PC-3 (cell line): ENCODE results near the gene CHST8. TPM values are rescaled to one million over a fixed set of nuclear protein-coding genes. Genes with fewer than 3 reads are reported as not detected.

Experiments used
- ATAC-seq: fragments of 200-7000 bp; cut with Tn5 transposase; 2 replicates; pipeline ENCODE4 v1.9.1; 2020; ENCODE audit warnings: mild to moderate bottlenecking, moderate library complexity
- BruUV-seq: library from RNA; stranded (reverse); fragments of 400-500 nt; replicated peaks from 2 replicates; lab custom pipeline; 2021; lab: Mats Ljungman, UMichigan
- CTCF ChIA-PET: fragments of 300-600 bp; sonication (Branson Sonifier 250); formaldehyde crosslinking; loops from one replicate; lab custom pipeline; 2022; ENCODE audit warnings: antibody characterized with exemption; lab: Charles Lee
- POLR2A ChIA-PET: fragments of 300-600 bp; sonication (Branson Sonifier 250); formaldehyde crosslinking; loops from one replicate; lab custom pipeline; 2022; ENCODE audit warnings: antibody characterized with exemption; ENCODE audit not compliant: unreplicated experiment; lab: Charles Lee
- DNase-seq: peaks from one replicate; pipeline ENCODE4 v3.0.0-alpha.2; 2015
- H2AFZ ChIP-seq: fragments of 300-600 bp; sonication (generic); 2 replicates; pipeline ENCODE4 v1.6.0; 2016; ENCODE audit warnings: antibody characterized with exemption, low read length
- H3F3A ChIP-seq: fragments of 300-600 bp; sonication (generic); one replicate; pipeline ENCODE4 v1.6.0; 2017; ENCODE audit warnings: antibody characterized with exemption, low read length, control low read depth, mild to moderate bottlenecking; ENCODE audit not compliant: unreplicated experiment
- H3K27ac ChIP-seq: fragments of 300-600 bp; sonication (generic); 2 replicates; pipeline ENCODE4 v1.5.1; 2016; ENCODE audit warnings: mild to moderate bottlenecking, low read length
- H3K27me3 ChIP-seq: fragments of 300-600 bp; sonication (generic); 2 replicates; pipeline ENCODE4 v1.6.1; 2016; ENCODE audit warnings: low read length, mixed read lengths
- H3K36me3 ChIP-seq: fragments of 300-600 bp; sonication (generic); 2 replicates; pipeline ENCODE4 v1.6.1; 2016; ENCODE audit warnings: low read depth, mixed run types, low read length, mixed read lengths
- H3K4me1 ChIP-seq: fragments of 300-600 bp; sonication (generic); 2 replicates; pipeline ENCODE4 v1.5.1; 2016; ENCODE audit warnings: low read length; ENCODE audit not compliant: insufficient read depth
- H3K4me2 ChIP-seq: fragments of 300-600 bp; sonication (generic); 2 replicates; pipeline ENCODE4 v1.6.0; 2016; ENCODE audit warnings: low read length
- H3K4me3 ChIP-seq: fragments of 300-600 bp; sonication (generic); 2 replicates; pipeline ENCODE4 v1.5.1; 2016; ENCODE audit warnings: mild to moderate bottlenecking, low read length, mixed read lengths
- H3K79me2 ChIP-seq: fragments of 300-600 bp; sonication (generic); 2 replicates; pipeline ENCODE4 v1.6.1; 2017; ENCODE audit warnings: low read length, mixed read lengths
- H3K9ac ChIP-seq: fragments of 300-600 bp; sonication (generic); 2 replicates; pipeline ENCODE4 v1.6.0; 2016; ENCODE audit warnings: mild to moderate bottlenecking, low read length
- H3K9me2 ChIP-seq: fragments of 300-600 bp; sonication (generic); replicated peaks from 2 replicates; pipeline ENCODE4 v1.6.1; 2016; ENCODE audit warnings: mixed run types, low read length, mixed read lengths
- H3K9me3 ChIP-seq: fragments of 300-600 bp; sonication (generic); 2 replicates; pipeline ENCODE4 v1.6.1; 2016; ENCODE audit warnings: low read length, mixed read lengths
- H4K20me1 ChIP-seq: fragments of 300-600 bp; sonication (generic); 2 replicates; pipeline ENCODE4 v1.6.1; 2016; ENCODE audit warnings: low read length, mixed read lengths
- EZH2 ChIP-seq: fragments of 300-600 bp; sonication (generic); IDR thresholded peaks from one replicate; pipeline ENCODE4 v1.6.1; 2017; ENCODE audit warnings: antibody characterized with exemption, mild to moderate bottlenecking, low read length; ENCODE audit not compliant: unreplicated experiment
- EZH2phosphoT487 ChIP-seq: fragments of 300-600 bp; sonication (generic); IDR thresholded peaks from 2 replicates; pipeline ENCODE4 v1.6.1; 2018; ENCODE audit warnings: mild to moderate bottlenecking, antibody characterized with exemption, low read length, borderline replicate concordance
- intact Hi-C: fragments of 100-400 bp; cut with micrococcal nuclease; formaldehyde crosslinking; loops from 2 replicates; pipeline ENCODE4 v1.9.0; 2023
- total RNA-seq: library from RNA; depleted of rRNA; stranded (reverse); fragments of >200 nt; gene quantifications from 2 replicates; pipeline ENCODE4 v1.2.3, GENCODE V29; 2014
- TF ChIP-seq, protein P1 (sequence below): fragments of 300-600 bp; sonication (generic); conservative IDR thresholded peaks from 2 replicates; pipeline ENCODE4 v1.5.1; 2017; ENCODE audit warnings: antibody characterized with exemption, low read depth, mild to moderate bottlenecking, low read length

CHST8 gene
- total RNA-seq, 1 experiment from 2014 or later: 0.36 TPM

GRCh38 chr19:33684538-33685232, 62.9 kb downstream of the CHST8 start:
- peaks cover 19% of the 10 kb centered on the region for H3K27me3 ChIP-seq

GRCh38 chr19:33685541-33685940, 63.8 kb downstream of the CHST8 start:
- Histone ChIP-seq H3K36me3 (no peaks in the 10 kb centered on the region), H3K9me3 (no peaks in the 10 kb centered on the region), H3K9me2 (no peaks in the 10 kb centered on the region), H4K20me1 (no peaks in the 10 kb centered on the region), H3K27me3 (peaks cover 11% of the 10 kb centered on the region; the same call in 1 of the 2 replicates), H3K4me1 (no peaks in the 10 kb centered on the region), H3K4me3 (no peak overlapping the region), H3K4me2 (no peak overlapping the region), H3K27ac (no peak overlapping the region), H2AFZ (no peak overlapping the region), H3K79me2 (no peaks in the 10 kb centered on the region), H3F3A (no peaks in the 10 kb centered on the region), H3K9ac (no peak overlapping the region)
- ChIA-PET POLR2A (no interaction called here), CTCF (no interaction called here)
- no TSS peak for BruUV-seq
- intact Hi-C loops: no loop called here
- TF ChIP-seq, protein P1, sequence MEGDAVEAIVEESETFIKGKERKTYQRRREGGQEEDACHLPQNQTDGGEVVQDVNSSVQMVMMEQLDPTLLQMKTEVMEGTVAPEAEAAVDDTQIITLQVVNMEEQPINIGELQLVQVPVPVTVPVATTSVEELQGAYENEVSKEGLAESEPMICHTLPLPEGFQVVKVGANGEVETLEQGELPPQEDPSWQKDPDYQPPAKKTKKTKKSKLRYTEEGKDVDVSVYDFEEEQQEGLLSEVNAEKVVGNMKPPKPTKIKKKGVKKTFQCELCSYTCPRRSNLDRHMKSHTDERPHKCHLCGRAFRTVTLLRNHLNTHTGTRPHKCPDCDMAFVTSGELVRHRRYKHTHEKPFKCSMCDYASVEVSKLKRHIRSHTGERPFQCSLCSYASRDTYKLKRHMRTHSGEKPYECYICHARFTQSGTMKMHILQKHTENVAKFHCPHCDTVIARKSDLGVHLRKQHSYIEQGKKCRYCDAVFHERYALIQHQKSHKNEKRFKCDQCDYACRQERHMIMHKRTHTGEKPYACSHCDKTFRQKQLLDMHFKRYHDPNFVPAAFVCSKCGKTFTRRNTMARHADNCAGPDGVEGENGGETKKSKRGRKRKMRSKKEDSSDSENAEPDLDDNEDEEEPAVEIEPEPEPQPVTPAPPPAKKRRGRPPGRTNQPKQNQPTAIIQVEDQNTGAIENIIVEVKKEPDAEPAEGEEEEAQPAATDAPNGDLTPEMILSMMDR: no peak
- TF ChIP-seq EZH2phosphoT487: no peak
- TF ChIP-seq EZH2: no peak
- no peak for ATAC-seq
- DNase-seq: no peak

More at GRCh38 chr19:33684538-33685232, 62.9 kb downstream of the CHST8 start:
- H3K79me2 ChIP-seq: no peaks in the 10 kb centered on the region
- no peak overlapping the region for H3K4me2 ChIP-seq
- intact Hi-C loops: no loop called here
- TF ChIP-seq, protein P1: no peak
- TF ChIP-seq EZH2: no peak
- no peak for DNase-seq
- no peak overlapping the region for H3K9ac ChIP-seq
- BruUV-seq: no TSS peak
- no peaks in the 10 kb centered on the region for H3K9me3 ChIP-seq
- H3K4me1 ChIP-seq: no peaks in the 10 kb centered on the region
- H2AFZ ChIP-seq: no peak overlapping the region
- no peaks in the 10 kb centered on the region for H3K36me3 ChIP-seq
- no peaks in the 10 kb centered on the region for H4K20me1 ChIP-seq
- CTCF ChIA-PET: no interaction called here
- POLR2A ChIA-PET: no interaction called here
- no peaks in the 10 kb centered on the region for H3K9me2 ChIP-seq
- no peak overlapping the region for H3K27ac ChIP-seq
- no peak overlapping the region for H3K4me3 ChIP-seq
- ATAC-seq: no peak
- no peaks in the 10 kb centered on the region for H3F3A ChIP-seq

- CTCF ChIA-PET: no interaction called here
- no peak overlapping the region for H3K4me2 ChIP-seq
- H3K27me3 ChIP-seq: peaks cover 10% of the 10 kb centered on the region; the same call in 1 of the 2 replicates
Observed at GRCh38 chr19:33686262-33686661, 64.5 kb downstream of the CHST8 start.

More at GRCh38 chr19:33686262-33686661, 64.5 kb downstream of the CHST8 start:
- no peak overlapping the region for H2AFZ ChIP-seq
- H4K20me1 ChIP-seq: no peaks in the 10 kb centered on the region
- H3K27ac ChIP-seq: no peak overlapping the region
- H3K9me2 ChIP-seq: no peaks in the 10 kb centered on the region
- no peak for DNase-seq
- BruUV-seq: no TSS peak
- no peaks in the 10 kb centered on the region for H3F3A ChIP-seq
- H3K9me3 ChIP-seq: no peaks in the 10 kb centered on the region
- no peak for ATAC-seq
- no peak overlapping the region for H3K4me3 ChIP-seq
- no peaks in the 10 kb centered on the region for H3K36me3 ChIP-seq
- no peak overlapping the region for H3K9ac ChIP-seq
- H3K79me2 ChIP-seq: no peaks in the 10 kb centered on the region
- TF ChIP-seq, protein P1: no peak
- TF ChIP-seq EZH2: no peak
- no peak for TF ChIP-seq EZH2phosphoT487
- H3K4me1 ChIP-seq: no peaks in the 10 kb centered on the region
- POLR2A ChIA-PET: no interaction called here
- intact Hi-C loops: no loop called here
